LNCaP clone FGC (cell line): ENCODE data around the gene EDAR.

ENCODE experiments used
- DNase-seq: peaks from one replicate; pipeline ENCODE4 v3.0.0-alpha.2; 2011; ENCODE audit warnings: low read depth
- H3K4me3 ChIP-seq: 2 replicates; pipeline ENCODE4 v1.5.1; 2011; ENCODE audit warnings: mild to moderate bottlenecking, low read depth, low read length, control low read depth
- CTCF ChIP-seq: IDR thresholded peaks from 2 replicates; pipeline ENCODE4 v1.5.1; 2012; ENCODE audit warnings: mild to moderate bottlenecking; ENCODE audit not compliant: control insufficient read depth, insufficient read depth; ENCODE audit errors: extremely low read depth

Gene EDAR

DNA sequence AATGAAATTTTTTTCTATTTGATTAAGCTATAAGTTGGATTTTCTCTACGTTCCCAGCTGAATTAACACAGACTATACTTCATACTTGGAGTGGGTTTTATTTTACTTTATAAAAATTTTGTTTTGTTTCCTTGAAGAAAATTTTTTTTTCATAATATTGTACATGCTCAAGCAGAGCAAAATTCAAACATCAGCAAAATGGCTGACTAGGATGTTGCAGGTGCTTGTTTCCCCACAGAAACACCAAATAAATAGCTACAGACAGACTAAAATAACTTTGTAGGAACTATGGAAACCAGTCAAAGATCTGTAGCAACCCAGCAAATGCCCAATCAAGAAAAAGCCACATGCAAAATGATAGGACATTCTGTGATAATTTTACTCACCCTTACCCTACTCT is 120.1 kb downstream of the EDAR start:
- no peak for DNase-seq
- no peak for TF ChIP-seq CTCF
- no peak overlapping the region for H3K4me3 ChIP-seq

- TF ChIP-seq CTCF, result no peak
- H3K4me3 ChIP-seq, result no peak overlapping the region
- DNase-seq, result no peak
Observed at GRCh38 chr2:108866041-108866440, 123.0 kb downstream of the EDAR start.

- TF ChIP-seq CTCF, result no peak
- no peak overlapping the region for H3K4me3 ChIP-seq
- no peak for DNase-seq
Observed at GRCh38 chr2:108858894-108859293, 130.1 kb downstream of the EDAR start.

DNA sequence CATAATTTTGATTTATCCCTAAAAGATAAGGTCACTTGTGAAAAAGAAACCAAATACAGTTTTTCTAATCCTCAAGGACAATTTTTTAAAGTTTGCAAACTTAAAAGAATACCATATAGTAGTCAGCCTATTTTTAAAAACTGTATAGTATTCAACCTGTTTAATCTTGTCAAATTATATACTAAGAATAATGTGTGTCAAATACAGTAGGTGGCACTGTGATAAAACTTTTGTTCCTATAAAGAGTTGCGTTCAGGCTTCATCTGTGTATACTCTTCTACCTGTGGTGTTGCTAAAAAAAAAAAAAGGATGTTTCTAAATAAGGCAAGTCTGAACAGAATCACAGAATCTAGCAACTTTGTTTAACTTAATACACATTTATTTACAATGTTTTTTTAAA is 133.8 kb downstream of the EDAR start:
- TF ChIP-seq CTCF, result peak; percentile 46
- no peak overlapping the region for H3K4me3 ChIP-seq
- DNase-seq, result peak; percentile 13

DNA sequence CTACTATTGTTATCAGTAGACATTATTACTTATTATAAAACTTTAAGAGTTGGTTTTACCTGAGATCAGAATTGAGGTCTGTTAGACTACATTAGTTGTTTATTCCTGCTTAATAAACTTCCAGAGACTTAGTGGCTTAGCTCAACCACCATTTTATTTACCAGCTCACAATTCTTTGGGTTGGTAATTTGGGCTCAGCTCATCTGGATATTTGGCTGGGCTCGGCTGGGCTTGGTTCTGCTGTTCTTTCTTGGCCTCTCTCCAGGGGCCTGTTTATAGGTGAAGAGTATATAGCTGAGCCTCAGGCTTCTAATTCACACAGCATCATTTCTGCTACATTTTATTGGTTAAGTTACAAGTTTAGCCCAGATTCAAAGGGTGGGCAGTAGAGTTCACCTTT is 134.5 kb downstream of the EDAR start:
- DNase-seq, result no peak

DNA sequence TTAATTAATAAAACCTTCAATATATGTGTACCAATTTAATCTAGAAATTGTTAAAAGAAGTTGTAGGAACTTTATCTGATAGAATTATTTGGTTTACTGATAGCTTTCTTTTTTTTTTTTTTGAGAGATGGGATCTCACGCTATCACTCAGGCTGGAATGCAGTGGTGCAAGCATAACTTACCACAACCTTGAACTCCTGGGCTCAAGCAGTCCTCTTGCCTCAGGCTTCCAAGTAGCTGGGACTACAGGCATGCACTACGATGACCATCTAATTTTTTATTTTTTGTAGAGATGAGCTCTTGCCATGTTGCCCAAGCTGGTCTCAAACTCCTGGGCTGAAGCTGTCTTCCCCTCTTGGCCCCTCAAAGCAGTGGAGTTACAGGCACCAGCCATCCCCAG is 135.6 kb downstream of the EDAR start:
- no peak for DNase-seq
- no peak for TF ChIP-seq CTCF
- H3K4me3 ChIP-seq, result no peak overlapping the region

More for the DNA sequence above, 134.5 kb downstream of the EDAR start:
- H3K4me3 ChIP-seq, result no peak overlapping the region
- TF ChIP-seq CTCF, result no peak

- H3K4me3 ChIP-seq, result no peak overlapping the region
- no peak for DNase-seq
- TF ChIP-seq CTCF, result no peak
Observed at GRCh38 chr2:108852375-108852774, 136.6 kb downstream of the EDAR start.
